HG02678 (cell line): ENCODE measurements around the gene PTPN4.

Source experiments
- ATAC-seq: cut with Tn5 transposase; IDR thresholded peaks from one replicate; pipeline ENCODE4 v1.9.1; 2021; ENCODE audit warnings: mild to moderate bottlenecking, moderate library complexity; ENCODE audit not compliant: unreplicated experiment

Gene PTPN4

GRCh38 chr2:119760237-119760955, 674 bp downstream of the PTPN4 start:
- ATAC-seq: peak; percentile 10

- ATAC-seq: no peak
Measured at GRCh38 chr2:119760956-119761275, 1.2 kb downstream of the PTPN4 start.

DNA sequence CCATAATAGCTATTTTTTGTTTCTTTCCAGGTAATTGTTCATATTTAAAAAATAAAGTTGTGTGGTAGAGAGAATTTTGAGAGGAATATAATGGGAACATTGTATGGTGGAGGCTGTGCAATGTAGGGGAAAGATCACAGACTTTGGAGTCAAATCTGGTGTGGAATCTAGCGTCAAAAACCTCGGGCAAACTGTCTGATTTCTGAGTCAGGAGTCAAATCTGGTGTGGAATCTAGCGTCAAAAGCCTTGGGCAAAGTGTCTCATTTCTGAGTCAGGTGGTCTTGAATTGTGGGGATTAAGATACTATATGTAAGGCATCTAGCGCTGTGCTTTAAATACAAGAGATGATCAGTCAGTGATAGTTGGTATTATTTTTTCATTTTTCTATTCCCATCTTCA, 5.1 kb downstream of the PTPN4 start:
- no peak for ATAC-seq

GRCh38 chr2:119765433-119766002, 5.8 kb downstream of the PTPN4 start:
- ATAC-seq: no peak

GRCh38 chr2:119766944-119767343, 7.2 kb downstream of the PTPN4 start:
- no peak for ATAC-seq

GRCh38 chr2:119768742-119769141, 9.0 kb downstream of the PTPN4 start:
- ATAC-seq: no peak

DNA sequence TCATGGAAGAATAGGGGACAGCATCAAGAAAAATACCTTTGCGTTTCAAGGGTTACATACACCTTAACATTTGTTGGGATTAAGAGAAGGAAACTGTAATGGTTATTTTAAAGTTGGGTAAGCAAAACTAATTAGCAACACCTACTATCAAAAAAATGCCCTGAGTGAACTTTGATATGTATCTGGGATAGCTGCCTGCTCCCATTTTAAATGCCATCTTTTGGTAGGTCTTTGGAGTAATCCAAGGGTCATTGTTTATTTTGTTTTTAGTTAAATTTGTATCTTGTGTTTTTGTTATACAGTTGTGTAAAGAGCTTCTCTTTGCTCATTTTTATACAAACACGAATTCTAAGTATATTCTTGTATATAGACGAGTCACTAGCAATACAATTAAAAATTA, 9.9 kb downstream of the PTPN4 start:
- no peak for ATAC-seq

DNA sequence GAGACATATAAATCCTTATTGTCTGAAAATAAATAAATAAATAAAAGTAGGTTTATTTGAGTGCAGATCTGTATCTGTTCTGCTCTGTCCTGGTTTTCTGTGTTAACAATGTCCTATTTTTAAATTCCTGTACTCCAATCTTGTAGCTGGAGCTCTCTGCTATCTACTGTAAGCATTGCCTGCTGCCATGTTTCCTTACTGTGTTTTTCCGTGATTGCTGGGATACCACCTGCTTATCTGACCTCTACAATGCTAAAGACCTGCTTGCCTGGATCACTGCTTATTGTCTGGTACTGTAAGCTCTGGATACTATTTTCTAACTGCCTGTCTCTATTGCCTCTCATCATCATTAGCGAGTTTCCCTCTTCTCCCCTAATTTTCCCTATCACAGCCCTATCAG, 11.6 kb downstream of the PTPN4 start:
- no peak for ATAC-seq

DNA sequence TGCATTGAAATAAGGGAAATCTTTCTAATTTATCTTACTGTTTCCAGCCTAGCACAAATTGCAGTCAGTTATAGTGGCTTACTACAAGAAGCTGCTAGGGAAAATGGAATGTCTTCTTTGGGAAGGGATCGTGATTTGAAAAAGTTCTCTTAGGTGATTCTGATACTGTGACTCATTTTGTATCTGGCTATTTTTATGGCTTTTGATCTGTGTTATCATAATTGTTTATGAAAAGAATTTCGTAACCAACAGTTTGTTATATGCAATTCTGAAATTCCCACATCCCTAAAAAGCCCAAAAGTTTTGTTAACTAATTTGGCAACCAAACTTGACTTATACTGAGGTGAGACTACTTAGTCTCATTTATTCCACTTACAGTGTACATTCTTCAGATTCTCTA, 12.4 kb downstream of the PTPN4 start:
- no peak for ATAC-seq

GRCh38 chr2:119772767-119773166, 13.0 kb downstream of the PTPN4 start:
- ATAC-seq: no peak

GRCh38 chr2:119774026-119774425, 14.3 kb downstream of the PTPN4 start:
- no peak for ATAC-seq

DNA sequence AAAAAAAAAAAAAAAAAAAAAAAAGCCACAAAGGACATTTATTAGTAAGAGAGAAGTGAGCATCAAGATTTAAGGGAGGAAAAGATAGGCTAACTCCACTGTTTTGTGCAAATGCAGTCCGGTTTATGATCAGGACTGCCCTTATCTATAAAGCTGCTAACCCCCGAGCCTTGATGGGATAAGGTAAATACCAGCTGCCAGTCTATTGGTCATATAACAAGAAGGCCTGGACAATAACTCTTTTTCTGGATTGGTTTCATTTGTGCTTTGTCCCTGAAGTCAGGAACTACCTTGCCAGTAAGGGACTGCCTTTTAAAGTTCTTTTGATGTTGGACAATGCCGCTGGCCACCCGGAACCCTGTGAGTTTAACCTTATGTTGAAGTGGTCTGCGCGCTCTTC, 15.4 kb downstream of the PTPN4 start:
- no peak for ATAC-seq

DNA sequence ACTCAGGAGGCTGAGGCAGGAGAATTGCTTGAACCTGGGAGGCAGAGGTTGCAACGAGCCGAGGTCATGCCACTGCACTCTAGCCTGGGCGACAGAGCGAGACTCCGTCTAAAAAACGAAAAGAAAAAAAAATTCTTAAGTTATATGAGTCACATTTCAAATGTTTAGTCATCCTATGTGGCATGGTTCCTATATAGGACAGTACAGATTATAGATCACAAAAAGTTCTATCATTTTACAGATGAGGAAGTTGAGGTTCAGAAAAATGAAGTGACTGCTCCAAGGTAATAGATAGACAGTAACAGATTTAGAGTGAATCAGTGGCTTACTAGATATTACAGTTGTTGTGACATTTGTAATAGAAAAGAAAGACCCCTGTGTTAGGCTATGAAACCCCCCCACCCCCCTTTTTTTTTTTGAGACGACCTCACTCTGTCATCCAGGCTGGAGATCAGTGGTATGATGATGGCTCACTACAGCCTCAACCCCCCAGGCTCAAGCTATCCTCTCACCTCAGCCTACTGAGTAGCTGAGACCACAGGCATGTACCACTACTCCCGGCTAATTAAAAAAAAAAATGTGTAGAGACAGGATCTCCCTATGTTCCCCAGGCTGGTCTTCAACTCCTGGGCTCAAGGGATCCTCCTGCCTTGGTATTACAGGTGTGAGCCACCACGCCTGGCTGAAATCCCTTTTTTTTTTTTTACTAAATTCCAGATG, 22.7 kb downstream of the PTPN4 start:
- ATAC-seq: no peak

- ATAC-seq: no peak
Measured at GRCh38 chr2:119784876-119785275, 25.2 kb downstream of the PTPN4 start.

DNA sequence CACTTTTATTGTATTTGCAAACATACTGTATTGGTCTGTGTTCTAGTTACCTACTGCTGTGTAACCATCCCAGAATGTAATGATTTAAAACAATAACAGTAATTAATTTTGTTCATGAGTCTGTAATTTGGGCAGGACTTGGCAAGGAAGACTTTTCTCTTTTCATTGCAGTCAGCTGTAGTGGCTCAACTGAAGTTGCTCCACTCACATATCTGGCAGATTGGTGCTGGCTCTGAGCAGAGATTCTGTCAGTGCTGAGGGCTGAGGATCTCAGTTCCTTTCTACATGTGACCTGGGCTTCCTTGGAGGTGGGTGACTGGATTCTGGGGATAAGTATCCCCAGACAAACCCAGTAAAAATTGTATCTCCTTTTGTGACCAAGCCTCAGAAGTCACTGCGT, 26.6 kb downstream of the PTPN4 start:
- no peak for ATAC-seq

GRCh38 chr2:119788752-119789151, 29.0 kb downstream of the PTPN4 start:
- ATAC-seq: no peak

DNA sequence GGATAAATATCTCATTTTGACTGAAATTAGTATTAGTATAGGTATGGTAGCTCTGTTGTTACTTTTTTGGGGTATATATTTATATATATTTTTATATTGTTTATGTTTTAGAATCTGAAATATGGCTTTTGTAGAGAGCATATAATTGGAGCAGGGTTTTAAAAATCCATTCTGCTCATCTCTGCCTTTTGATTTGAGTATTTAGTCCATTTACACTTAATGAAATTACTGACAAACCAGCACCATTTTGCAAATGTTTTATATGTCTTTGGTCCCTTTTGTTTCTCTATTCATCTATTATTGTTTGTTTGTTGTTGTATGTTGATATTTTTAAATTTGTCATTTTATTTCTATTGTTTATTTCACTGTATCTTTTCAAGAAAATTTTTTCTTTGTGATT, 30.7 kb downstream of the PTPN4 start:
- ATAC-seq: no peak

- ATAC-seq: no peak
Measured at GRCh38 chr2:119792907-119793312, 33.2 kb downstream of the PTPN4 start.

GRCh38 chr2:119794237-119794636, 34.5 kb downstream of the PTPN4 start:
- no peak for ATAC-seq

DNA sequence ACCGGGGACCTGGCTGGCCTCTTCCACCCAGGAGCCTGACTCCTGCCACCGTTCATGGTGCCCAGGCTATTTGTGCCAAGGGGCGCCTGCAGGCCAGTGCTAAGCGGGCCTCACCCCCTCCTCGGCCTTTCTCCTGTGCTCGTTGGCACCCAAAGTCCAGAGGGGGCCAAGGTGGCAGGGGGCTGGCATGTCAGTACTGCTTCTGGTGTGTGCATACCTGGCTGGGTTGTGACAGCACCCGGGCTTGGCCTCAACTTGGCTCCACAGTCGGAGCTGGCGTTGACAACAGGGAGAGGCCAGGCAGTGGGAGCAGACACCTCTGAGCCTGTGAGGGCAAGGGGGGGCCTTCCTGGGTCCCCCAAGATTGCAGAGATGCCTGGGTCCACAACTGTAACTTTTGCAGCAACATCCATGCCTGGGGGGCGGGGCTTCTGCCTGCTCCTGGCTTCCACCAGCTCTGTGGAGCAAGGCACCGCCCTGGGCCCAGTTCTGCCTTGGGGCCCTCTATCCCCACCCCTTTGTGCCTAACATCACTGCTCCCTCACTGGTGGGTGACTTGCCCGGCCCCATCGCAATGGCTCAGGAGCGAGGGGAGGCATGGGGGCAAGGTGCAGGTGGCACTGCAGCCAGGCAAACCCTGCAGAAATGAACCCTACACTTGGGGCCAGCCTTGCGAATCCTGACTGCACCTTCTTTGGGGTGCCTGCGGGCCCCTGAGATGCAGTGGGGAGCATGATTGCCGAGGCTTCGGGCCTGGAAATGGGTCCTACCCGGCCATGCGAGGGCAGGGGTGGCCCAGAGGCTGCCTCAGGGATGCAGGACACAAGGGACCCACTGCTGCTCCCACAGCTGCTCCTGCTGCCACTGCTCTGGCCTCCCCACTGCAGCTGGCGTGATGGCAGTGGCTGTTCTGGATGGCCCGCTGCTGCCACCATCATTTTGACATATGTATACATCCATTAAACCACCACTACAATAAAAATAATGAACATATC, 35.9 kb downstream of the PTPN4 start:
- ATAC-seq: no peak

- ATAC-seq: no peak
Measured at GRCh38 chr2:119800376-119800902, 40.7 kb downstream of the PTPN4 start.
